ENCODE results near the gene PRKAG2.

DNA sequence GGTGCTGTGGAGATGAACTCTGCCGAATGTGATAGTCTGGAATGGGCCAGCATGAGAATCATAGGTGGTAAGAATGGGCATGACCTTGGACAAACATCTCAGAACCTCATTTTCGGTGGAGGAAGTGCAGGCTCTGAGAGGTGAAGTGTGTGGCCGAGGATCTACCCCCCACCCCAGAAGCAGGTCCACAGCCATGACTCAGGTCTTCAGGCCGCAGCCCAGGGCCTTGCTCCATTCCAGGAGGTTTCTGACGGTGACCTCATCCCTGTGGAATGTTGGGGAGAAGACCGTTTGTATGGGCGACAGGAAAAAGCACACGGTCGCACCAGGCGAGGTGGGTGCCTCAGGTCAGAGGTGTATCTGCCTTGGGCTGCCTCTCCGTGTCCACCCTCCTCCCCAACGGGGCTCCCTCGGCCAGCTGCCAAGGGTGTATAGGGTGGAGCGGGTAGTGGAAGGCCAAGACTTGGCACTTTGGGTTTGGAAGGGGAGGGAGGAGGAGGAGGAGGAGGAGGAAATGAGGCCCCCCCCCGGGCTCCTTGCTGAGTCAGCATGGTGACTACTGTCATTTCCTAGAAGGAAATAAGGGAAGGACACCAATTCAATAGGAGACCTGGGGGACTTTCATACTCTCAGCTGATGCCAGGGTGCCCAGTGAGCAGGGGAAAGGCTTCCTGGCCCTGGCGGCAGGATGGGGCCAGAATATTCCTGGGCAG lies 189.2 kb downstream of the PRKAG2 start:
- TF ChIP-seq, protein P1, sequence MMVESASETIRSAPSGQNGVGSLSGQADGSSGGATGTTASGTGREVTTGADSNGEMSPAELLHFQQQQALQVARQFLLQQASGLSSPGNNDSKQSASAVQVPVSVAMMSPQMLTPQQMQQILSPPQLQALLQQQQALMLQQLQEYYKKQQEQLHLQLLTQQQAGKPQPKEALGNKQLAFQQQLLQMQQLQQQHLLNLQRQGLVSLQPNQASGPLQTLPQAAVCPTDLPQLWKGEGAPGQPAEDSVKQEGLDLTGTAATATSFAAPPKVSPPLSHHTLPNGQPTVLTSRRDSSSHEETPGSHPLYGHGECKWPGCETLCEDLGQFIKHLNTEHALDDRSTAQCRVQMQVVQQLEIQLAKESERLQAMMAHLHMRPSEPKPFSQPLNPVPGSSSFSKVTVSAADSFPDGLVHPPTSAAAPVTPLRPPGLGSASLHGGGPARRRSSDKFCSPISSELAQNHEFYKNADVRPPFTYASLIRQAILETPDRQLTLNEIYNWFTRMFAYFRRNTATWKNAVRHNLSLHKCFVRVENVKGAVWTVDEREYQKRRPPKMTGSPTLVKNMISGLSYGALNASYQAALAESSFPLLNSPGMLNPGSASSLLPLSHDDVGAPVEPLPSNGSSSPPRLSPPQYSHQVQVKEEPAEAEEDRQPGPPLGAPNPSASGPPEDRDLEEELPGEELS (CRISPR knock-in tag; IDR thresholded peaks at IDR 0.05), result no peak
- TF ChIP-seq PHB2 (IDR thresholded peaks at IDR 0.05; ENCODE audit: partially characterized antibody) (no peak), POLR2AphosphoS5 (IDR thresholded peaks at IDR 0.05; ENCODE audit: low read depth, low read length) (no peak), IRF2 (CRISPR knock-in tag; IDR thresholded peaks at IDR 0.05) (no peak), ZFP62 (CRISPR knock-in tag; IDR thresholded peaks at IDR 0.05) (no peak), NFRKB (IDR thresholded peaks at IDR 0.05) (no peak), NCOA1 (CRISPR knock-in tag; IDR thresholded peaks at IDR 0.05) (no peak), ATF1 (CRISPR knock-in tag; IDR thresholded peaks at IDR 0.05) (no peak), ZBTB21 (CRISPR knock-in tag; IDR thresholded peaks at IDR 0.05) (no peak)
- TF ChIP-seq, protein P2, sequence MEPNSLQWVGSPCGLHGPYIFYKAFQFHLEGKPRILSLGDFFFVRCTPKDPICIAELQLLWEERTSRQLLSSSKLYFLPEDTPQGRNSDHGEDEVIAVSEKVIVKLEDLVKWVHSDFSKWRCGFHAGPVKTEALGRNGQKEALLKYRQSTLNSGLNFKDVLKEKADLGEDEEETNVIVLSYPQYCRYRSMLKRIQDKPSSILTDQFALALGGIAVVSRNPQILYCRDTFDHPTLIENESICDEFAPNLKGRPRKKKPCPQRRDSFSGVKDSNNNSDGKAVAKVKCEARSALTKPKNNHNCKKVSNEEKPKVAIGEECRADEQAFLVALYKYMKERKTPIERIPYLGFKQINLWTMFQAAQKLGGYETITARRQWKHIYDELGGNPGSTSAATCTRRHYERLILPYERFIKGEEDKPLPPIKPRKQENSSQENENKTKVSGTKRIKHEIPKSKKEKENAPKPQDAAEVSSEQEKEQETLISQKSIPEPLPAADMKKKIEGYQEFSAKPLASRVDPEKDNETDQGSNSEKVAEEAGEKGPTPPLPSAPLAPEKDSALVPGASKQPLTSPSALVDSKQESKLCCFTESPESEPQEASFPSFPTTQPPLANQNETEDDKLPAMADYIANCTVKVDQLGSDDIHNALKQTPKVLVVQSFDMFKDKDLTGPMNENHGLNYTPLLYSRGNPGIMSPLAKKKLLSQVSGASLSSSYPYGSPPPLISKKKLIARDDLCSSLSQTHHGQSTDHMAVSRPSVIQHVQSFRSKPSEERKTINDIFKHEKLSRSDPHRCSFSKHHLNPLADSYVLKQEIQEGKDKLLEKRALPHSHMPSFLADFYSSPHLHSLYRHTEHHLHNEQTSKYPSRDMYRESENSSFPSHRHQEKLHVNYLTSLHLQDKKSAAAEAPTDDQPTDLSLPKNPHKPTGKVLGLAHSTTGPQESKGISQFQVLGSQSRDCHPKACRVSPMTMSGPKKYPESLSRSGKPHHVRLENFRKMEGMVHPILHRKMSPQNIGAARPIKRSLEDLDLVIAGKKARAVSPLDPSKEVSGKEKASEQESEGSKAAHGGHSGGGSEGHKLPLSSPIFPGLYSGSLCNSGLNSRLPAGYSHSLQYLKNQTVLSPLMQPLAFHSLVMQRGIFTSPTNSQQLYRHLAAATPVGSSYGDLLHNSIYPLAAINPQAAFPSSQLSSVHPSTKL (CRISPR knock-in tag; IDR thresholded peaks at IDR 0.05), result no peak
- TF ChIP-seq, protein P3, sequence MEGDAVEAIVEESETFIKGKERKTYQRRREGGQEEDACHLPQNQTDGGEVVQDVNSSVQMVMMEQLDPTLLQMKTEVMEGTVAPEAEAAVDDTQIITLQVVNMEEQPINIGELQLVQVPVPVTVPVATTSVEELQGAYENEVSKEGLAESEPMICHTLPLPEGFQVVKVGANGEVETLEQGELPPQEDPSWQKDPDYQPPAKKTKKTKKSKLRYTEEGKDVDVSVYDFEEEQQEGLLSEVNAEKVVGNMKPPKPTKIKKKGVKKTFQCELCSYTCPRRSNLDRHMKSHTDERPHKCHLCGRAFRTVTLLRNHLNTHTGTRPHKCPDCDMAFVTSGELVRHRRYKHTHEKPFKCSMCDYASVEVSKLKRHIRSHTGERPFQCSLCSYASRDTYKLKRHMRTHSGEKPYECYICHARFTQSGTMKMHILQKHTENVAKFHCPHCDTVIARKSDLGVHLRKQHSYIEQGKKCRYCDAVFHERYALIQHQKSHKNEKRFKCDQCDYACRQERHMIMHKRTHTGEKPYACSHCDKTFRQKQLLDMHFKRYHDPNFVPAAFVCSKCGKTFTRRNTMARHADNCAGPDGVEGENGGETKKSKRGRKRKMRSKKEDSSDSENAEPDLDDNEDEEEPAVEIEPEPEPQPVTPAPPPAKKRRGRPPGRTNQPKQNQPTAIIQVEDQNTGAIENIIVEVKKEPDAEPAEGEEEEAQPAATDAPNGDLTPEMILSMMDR (CRISPR knock-in tag; IDR thresholded peaks at IDR 0.05), result no peak
- TF ChIP-seq, protein P4, sequence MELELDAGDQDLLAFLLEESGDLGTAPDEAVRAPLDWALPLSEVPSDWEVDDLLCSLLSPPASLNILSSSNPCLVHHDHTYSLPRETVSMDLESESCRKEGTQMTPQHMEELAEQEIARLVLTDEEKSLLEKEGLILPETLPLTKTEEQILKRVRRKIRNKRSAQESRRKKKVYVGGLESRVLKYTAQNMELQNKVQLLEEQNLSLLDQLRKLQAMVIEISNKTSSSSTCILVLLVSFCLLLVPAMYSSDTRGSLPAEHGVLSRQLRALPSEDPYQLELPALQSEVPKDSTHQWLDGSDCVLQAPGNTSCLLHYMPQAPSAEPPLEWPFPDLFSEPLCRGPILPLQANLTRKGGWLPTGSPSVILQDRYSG (CRISPR knock-in tag; IDR thresholded peaks at IDR 0.05), result no peak
- TF ChIP-seq, protein P5, sequence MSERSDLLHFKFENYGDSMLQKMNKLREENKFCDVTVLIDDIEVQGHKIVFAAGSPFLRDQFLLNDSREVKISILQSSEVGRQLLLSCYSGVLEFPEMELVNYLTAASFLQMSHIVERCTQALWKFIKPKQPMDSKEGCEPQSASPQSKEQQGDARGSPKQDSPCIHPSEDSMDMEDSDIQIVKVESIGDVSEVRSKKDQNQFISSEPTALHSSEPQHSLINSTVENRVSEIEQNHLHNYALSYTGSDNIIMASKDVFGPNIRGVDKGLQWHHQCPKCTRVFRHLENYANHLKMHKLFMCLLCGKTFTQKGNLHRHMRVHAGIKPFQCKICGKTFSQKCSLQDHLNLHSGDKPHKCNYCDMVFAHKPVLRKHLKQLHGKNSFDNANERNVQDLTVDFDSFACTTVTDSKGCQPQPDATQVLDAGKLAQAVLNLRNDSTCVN (CRISPR knock-in tag; IDR thresholded peaks at IDR 0.05; ENCODE audit: borderline replicate concordance), result no peak
